Inflammatory macrophage treated with lipopolysaccharide for 4 hours (primary cell): Measurements from ENCODE around the gene GTF3C4.
A peak's percentile ranks its signal among the peaks of the same experiment; 100 is the strongest.
"Not testable (repeated sequence)": the region's sequence is repeated elsewhere in the genome, so short reads cannot be mapped to it uniquely, and the experiment has no call there.

Source experiments
- DNase-seq: peaks from one replicate; pipeline ENCODE4 v3.0.0-alpha.2; 2020

GTF3C4 gene

DNA sequence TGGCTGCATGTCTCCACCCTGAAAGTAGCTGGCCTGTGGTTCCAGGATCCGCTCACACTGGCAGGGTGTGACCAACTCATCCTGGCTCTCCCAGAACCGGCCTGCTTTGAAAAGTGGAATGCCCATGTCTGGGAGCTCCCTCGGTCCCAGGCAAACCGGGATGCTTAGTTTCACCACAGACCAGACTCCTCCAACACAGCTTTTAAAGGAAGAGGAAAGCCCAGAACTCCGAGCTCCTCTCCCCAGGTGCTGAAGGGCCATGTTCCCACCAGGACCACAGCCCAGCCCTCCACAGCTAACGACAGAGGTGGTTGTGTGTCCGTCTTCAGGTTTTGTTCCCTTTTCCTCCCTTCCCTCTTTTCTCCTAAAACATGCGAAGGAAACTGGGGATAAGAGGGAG is 38.0 kb downstream of the GTF3C4 start:
- DNase-seq, result no peak

DNA sequence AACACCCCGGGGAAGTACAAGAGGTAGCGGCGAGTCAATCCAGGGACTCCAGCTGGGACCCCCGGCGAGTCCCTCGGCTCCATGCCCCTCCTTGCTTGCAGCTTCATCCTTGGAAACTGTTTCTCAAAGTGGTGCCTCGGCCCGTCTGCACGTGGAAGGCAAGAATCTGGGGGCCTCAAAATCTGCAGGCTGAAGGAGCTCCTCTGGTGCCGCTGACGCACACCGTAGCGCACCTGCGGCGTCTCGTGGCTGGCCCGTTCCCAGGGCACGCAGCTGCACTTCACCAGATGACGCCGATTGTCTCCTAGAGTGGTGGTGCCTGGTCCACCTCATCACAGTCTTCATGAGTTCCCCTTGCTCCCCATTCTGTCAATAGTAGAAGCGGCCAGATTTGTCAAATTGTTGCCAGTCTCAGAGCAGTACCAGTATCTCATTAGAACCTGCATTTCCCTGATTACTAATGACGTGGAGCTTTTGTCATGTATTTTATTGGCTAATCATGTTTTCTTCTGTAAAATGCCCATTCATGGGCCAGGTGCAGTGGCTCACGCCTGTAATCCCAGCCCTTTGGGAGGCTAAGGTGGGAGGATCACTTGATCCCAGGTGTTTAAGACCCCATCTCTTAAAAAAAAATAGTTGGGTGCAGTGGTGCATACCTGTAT is 38.6 kb downstream of the GTF3C4 start:
- no peak for DNase-seq

DNA sequence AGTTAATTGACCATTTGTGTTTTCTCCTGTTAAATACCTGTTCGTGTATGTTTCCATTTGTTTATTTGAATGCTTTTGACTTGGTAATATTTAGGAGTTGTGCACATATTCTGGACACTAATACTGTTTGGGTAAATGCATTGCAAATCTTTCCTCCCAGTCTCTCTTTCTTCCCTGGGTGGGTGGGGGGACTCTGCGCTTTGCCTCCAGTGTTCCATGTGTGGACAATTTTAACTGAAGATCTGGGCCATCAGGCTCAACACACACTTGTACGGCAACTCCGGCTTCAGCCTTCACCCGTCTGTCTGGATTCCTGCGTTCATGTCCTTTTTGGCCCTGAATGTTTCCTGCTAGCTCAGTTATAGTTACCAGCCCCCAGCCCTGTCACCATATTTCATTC is 40.1 kb downstream of the GTF3C4 start:
- no peak for DNase-seq

DNA sequence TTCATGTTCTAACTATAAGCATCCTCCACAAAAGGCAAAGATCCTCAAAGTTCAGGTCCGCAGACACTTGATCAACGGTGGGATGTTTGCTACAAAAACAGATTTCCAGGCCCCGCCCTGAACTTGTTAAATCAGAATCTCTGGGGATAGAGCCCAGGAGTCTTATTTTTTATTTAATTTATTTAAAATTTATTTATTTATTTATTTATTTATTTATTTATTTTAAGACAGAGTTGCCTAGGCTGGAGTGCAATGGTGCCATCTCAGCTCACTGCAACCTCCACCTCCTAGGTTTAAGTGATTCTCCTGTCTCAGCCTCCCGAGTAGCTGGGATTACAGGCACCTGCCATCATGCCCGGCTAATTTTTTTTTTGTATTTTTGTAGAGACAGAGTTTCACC is 40.9 kb downstream of the GTF3C4 start:
- DNase-seq, result not testable (repeated sequence)

DNA sequence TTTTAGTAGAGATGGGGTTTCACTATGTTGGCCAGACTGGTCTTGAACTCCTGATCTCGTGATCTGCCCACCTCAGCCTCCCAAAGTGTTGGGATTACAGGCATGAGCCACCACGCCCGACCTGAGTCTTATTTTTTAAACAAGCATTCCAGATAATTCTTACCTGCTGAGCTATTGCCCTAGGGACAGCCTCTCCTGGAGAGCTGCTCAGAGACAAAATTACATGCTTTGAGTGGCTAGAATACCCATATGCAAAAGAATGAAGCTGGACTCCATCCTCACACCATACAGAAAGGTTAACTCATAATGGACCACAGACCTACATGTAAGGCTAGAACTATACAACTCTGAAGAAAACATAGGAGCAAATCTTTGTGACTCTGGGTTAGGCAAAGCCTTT is 41.6 kb downstream of the GTF3C4 start:
- DNase-seq, result no peak

DNA sequence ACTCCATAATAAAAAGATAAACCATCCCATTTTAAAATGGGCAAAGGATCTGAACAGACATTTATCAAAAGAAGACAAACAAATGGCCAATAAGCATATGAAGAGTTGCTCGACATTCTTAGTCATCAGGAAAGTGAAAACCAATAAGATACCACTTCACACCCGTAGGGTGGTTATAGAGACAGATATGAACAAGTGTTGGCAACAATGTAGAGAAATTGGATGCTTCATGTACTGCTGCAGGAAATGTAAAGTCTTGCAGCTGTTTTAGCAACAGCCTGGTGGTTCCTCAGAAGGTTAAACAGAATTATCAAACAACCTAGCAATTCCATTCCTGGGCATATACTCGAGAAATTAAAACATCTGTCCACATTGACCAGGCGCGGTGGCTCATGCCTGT is 42.5 kb downstream of the GTF3C4 start:
- DNase-seq, result no peak

DNA sequence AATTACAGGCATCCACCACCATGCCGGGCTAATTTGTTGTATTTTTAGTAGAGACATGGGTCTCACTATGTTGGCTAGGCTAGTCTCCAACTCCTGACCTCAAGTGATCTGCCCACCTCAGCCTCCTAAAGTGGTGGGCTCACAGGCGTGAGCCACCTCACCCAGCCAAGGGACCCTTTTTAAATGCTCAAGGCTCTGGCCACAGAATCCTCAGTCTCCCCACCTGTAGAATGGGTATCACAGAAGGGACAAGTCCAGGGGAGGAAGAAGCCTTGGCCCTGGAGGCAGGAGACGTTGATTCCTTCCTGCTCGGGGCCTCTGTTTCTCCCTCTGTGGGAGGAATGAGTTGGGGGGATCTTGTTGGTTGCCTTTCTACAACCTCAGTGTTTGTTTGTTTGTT is 45.7 kb downstream of the GTF3C4 start:
- no peak for DNase-seq

DNA sequence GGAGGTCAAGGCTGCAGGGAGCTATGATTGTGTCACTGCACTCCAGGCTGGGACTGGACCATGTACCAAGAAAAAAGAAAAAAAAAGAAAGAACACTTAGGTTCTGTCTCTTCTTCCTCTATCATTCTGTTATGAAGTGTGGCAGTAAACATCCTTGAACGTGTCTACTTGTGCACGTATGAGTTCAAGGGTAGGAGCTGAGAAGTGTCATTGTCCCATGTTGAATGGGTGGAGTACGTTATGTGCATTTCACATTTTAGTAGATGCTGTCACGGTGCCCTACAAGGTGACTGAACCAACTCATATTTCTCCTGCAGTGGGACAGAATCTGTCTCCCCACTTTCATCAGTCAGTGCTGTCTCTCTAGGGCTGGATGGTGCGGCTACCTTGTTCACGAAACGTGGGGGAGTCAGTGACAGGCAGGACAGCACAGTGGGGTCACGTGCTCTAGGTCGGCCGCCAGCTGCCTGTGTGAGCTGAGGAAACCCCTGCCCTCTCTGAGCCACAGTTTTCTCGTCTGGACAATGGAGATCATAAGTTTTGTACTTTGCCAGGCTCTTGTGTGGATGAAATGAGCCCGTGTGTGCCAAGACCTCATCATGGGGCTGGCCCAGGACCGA is 47.2 kb downstream of the GTF3C4 start:
- no peak for DNase-seq

DNA sequence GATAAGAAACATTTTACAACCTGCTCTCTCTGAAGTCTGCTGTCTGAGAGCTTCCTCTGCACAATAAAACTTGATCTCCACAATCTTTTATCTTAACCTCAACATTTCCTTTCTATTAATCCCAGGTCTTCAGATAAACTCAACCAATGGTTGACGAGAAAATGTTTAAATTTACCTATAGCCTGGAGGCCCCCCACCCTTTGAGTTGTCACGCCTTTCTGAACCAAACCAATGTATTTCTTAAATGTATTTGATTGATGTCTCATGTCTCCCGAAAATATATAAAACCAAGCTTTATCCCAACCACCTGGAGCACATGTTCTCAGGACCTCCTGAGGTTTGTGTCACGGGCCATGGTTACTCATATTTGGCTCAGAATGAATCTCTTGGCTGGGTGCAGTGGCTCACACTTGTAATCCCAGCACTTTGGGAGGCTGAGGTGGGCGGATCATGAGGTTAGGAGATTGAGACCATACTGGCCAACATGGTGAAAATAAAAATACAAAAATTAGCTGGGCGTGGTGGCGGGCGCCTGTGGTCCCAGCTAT is 48.2 kb downstream of the GTF3C4 start:
- DNase-seq, result not testable (repeated sequence)

DNA sequence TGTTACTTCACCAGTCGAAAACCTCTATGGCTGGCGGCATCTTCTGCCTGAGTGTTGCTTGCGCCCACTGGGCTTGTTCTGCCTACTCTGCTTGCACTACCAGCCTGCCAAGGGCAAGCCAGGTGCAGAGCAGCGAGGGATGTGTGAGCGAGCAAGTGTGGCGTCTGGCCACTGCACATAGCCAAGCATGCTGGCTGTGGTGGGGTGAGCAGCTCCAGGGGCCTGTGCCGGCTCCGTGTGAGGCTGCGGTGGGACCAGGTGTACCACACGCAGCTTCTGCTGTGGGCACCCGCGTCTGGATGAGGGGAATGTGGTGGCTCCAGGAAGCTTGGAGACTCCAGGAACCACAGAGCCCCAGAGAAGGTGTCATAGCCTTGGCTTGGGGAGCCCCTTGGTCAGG is 51.4 kb downstream of the GTF3C4 start:
- no peak for DNase-seq

DNA sequence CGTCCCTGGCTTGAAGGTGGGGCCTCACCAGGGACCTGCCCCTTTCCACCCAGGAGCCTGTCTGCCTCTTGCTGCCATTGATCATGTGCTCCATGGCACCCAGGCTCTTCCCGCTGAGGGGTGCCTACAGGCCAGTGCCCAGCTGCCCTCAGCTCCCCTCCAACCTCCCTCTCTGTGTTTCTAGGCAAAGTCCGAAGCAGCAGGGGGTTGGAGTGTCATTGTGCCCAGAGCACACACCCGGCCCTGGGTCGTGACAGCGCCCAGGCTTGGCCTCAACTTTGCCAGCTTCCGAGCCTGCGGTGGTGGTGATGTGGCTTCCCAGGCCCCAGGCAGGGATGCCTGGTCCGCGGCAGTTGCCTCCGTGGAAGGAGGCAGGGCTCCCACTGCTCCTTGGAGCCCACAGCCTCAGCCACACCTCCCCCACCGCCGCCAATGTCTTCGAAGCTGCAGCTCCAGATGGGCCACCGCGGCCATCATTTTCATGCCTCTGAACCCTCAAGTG is 52.4 kb downstream of the GTF3C4 start:
- no peak for DNase-seq

DNA sequence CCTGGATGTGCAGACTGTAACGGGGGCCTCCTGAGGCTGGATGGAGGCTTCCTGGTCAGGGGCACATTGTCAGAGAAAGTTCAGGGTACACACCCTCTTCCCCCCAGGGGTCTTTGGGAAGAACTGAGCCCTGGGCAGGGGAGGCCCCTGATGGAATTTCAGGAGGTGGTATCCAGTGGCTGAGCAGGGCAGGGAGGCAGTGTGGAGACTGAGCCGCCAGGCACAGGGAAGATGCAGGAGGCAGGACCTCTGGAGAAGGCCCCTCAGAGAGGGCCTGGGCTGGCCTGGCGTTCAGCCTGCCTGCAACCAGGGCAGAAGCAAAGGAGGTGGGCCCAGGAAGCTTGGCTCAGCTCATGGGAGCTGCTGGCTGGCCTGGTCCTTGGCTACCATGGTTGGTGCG is 53.5 kb downstream of the GTF3C4 start:
- DNase-seq, result no peak

DNA sequence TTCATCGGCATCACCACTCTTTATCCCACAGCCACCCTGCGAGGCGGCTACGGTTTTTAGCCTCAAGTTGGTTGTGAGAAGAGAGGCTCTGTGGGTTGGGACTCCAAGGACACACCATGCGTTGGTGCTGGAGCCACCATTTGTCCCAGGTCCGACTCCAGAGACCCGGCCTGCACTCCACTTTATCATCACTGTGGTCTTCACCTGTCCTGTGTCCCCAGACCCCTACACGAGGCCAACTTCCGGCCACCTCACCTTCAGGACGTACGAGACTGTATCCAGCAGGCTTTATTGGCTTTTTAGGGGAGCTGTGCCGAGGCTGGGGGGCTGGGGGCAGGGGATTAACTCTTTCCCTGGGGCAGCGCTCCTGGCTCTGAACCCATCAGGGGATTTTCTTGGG is 55.0 kb downstream of the GTF3C4 start:
- no peak for DNase-seq

DNA sequence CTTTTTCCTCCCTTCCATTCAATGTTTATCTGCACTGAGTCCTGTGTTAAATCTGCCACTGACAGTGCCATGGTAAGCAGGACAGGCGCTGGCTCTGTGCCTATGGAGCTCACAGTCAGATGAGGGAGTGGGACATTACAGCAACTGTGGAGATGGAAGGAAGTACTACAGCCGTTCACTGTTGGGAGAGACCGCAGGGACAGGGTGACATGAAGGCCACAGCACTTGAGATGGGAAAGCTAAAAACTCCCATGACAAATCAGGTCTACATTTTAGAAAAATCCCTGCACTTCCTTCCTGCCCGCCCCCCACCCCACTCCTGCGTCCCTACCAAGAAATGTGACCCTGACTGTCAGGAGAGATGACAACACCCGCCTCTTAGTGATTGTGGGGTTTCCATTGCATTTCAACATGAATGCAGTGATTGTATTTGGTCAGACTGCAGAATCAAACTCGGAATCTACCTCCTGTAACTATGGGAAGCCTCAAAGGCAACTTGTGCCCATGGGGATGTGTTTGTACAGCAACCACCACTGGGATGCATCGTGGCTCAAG is 56.4 kb downstream of the GTF3C4 start:
- peak; percentile 10 for DNase-seq

DNA sequence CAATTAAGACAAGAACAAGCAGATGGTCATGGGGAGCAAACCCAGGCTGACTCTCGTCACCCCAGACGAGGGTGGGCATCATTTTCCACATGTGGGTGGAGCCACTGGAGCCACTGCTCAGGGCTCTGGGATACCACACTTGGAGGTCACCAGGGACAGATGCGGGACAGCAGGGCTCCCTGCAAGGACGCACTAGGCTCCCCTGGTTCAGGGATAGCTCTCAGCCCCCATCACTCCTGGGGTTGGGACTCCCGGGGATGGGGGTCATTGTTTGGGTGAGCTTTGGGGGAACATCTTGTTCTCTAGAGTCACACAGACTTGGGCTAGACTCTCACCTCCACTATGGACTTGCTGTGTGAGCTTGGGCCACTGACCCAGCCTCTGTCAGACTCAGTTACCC is 57.8 kb downstream of the GTF3C4 start:
- no peak for DNase-seq

DNA sequence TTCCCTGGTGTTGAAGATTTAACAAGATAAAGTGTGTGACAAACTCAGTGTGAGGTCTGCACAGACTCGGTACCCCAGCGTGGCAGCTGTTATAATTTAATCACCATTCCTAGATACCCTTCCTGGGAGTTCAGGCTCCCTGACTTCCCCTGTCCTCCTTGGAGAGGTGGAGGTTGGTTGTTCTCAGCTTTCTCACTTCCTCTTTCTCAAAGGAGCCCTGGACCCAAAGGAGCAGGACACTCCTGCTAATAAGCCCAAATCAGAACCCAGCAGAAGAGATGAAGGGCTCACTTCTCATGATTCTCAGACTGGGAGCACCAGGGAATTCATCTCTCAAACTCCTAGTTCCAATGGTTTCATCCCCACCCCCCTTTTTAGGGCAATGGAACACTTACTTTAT is 58.2 kb downstream of the GTF3C4 start:
- DNase-seq, result no peak

DNA sequence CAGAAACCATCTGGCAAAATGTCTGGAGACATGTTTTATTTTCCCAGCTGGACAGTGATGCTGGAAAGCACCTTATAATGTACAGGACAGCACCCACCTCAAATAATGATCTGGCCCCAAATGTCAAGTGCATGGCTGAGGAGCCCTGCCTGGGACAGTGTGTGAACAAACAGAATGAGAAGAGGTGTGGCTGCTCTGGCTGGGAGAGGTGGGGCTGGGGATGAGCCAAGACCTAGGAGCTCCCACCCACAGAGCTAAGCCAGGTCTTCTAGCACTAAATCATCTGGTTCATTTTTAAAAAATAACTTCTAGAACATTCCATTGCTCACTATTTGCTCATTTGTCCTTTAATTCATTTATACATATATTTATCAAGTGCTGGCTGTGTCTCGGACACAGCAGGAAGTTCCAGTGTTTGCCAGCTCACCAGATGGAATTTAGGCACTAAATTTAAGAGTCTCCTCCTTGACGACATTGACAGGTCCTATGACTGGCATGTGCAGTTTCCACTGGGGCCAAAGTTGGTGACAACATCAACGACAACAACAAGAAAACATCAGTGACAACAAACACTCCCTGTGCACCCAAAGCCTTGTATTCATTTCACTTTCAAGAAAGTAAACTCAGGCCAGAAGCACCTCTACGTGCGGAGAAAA is 59.1 kb downstream of the GTF3C4 start:
- no peak for DNase-seq

DNA sequence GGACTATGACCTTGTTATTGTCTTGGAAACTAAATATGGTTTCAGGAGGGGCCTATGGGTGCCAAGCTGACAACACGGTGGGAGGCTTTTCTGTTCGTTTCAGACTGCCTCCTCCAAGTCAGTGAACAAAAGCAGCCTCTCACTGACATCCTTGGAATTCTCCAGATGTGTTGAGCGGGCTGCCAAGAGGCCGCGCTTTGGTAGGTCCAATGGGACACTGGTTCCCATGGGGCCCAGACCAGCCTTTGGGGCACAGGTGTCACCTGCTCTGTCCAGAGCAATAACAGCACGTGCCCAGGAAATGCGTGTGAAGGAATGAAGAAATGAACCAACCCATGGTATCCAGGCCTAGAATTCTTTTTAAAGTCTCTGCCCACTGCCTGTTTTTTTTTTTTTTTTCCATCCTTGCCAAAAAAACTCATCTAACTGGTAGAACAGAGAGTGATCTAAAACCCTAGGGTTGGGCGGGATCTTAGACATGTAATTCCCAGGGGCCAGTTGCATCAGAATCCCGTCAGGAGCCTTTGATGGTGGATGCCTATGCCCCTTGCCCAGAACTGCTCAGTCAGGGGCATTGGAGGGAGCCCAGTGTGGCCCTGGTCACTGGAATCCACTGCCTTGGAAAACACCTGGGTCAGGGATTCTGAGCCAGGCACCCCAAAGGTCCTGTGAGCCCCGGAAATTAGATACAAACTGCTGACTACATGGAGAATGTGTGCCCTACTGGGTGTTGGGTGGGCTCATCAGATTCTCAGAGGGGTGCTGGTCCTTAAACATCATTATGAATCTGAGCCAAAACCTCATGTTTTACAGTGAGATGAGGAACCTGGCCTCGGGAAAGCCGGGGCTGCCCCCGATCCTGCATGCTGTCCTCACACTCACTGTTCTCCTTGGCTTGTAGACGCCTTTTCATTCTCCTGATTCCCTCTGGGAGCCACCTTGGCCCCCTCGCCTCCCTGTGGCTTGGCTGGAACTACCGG is 60.1 kb downstream of the GTF3C4 start:
- no peak for DNase-seq

DNA sequence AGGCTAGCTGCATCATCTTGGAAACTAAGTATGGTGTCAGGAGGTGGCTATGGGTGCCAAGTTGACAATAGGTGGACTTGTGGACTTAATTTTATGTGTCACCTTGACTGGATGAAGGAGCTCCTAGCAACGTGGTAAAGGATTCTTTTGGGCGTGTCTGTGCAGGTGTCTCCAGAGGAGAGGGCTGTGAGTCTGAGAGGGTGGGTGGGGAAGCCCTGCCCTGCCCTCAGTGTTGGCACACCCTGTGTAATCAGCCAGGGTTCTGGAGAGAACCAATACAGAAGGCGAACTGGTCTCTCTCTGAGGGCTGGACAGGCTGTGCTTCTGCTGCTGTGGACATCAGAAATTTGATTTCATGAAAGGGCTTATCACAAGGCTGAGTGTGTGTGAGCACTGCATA is 61.0 kb downstream of the GTF3C4 start:
- no peak for DNase-seq

DNA sequence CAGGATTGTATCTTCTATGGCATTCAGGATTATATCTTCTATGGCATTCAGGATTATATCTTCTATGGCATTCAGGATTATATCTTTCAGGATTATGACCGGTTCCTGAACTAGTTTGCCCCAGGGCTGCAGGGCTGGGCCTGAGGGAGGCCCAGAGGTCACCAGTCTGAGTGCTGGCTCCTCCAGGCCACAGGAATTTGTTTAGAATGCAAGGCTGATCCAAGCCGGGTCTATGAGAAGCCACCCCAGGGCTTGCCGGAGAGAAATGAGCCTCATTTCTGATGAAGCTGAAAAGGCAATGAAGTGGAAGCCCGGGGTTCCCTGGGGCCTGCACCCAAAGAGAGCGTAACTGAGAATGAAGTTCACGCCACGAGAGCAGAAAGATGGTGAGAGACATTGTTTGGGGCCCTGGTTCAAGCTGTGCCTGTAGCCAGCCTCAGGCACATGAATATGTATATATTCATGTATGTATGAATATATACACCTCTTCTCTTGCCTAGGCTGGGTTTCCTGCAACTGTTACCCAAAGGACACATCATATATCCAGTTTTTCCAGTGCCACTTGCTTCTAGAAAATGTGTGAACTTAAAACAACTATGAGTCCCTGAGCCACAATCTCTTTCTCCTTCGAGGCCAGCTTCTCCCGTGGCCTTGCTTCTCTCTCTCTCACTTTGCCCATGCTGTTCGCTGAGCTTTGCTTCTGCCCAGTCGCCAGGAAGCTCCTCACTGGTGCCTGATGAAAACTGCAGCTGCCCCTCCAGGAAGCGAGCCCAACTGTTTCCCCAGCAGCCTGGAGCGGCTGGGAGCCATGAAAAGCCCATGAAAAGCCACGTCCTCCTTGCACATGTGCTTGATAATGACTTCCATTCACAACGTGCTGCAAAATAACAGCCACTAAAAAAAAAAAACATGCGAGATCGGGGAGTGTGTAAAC is 62.3 kb downstream of the GTF3C4 start:
- no peak for DNase-seq

DNA sequence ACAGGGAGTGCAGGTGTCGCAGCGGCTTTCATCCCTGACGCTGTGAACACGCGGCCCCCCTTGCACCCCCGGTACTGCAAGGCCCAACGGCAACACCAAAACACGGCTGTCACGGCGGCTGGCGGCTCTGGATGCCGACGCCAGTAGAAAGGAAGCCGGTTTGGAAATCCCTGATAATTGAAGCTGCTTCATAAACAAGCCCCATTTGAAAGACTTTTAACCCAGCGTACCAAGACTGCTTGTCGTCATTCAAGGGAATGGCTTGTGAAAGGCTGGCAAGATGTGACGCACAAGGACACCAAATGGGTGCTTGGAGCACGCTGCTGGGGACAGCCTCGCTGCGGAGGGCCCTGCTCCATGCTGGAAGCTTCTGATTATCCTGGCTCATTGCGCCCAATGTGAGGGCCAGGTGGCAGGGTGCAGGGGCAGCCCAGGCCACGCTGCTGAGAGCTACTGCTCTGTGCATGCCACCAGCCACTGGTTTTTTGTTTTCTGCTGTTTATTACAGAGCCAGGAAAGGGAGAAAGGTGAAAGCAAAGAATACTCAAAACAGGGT is 63.1 kb downstream of the GTF3C4 start:
- DNase-seq, result no peak
